Measurements from ENCODE around the gene PARD3.

DNA sequence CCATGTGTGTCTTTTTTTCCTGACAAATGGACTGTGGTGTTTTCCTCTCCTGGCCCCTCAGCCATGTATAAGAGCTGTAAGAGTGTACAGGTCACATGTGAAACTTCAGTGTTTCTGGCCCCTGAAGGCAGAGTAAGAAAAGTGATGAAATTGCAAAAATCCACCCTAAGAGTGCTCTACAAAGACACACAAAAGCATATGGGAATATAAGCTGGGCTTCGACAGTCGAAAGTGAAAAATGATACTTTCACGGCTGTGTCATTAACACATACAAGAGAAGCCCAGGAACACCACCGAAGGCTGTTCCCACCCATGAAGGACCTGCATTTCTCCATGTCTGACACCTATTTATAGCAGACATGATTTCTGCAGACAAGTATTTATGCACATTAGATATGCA, 192.2 kb downstream of the PARD3 start:
- TF ChIP-seq POLR2AphosphoS5 (IDR thresholded peaks at IDR 0.05; ENCODE audit: low read depth, low read length) (no peak), TAF1 (IDR thresholded peaks at IDR 0.05; ENCODE audit: borderline replicate concordance, insufficient read depth, low read length) (no peak), SIN3A (IDR thresholded peaks at IDR 0.05; ENCODE audit: borderline replicate concordance, insufficient read depth, low read length) (no peak)
- TF ChIP-seq, protein P1, sequence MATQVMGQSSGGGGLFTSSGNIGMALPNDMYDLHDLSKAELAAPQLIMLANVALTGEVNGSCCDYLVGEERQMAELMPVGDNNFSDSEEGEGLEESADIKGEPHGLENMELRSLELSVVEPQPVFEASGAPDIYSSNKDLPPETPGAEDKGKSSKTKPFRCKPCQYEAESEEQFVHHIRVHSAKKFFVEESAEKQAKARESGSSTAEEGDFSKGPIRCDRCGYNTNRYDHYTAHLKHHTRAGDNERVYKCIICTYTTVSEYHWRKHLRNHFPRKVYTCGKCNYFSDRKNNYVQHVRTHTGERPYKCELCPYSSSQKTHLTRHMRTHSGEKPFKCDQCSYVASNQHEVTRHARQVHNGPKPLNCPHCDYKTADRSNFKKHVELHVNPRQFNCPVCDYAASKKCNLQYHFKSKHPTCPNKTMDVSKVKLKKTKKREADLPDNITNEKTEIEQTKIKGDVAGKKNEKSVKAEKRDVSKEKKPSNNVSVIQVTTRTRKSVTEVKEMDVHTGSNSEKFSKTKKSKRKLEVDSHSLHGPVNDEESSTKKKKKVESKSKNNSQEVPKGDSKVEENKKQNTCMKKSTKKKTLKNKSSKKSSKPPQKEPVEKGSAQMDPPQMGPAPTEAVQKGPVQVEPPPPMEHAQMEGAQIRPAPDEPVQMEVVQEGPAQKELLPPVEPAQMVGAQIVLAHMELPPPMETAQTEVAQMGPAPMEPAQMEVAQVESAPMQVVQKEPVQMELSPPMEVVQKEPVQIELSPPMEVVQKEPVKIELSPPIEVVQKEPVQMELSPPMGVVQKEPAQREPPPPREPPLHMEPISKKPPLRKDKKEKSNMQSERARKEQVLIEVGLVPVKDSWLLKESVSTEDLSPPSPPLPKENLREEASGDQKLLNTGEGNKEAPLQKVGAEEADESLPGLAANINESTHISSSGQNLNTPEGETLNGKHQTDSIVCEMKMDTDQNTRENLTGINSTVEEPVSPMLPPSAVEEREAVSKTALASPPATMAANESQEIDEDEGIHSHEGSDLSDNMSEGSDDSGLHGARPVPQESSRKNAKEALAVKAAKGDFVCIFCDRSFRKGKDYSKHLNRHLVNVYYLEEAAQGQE (IDR thresholded peaks at IDR 0.05; ENCODE audit: insufficient read depth in 1 of 2, low read depth in 2 of 2, low read length in 2 of 2) = no peak
